Measurements from ENCODE around the gene PITPNM1.

DNA sequence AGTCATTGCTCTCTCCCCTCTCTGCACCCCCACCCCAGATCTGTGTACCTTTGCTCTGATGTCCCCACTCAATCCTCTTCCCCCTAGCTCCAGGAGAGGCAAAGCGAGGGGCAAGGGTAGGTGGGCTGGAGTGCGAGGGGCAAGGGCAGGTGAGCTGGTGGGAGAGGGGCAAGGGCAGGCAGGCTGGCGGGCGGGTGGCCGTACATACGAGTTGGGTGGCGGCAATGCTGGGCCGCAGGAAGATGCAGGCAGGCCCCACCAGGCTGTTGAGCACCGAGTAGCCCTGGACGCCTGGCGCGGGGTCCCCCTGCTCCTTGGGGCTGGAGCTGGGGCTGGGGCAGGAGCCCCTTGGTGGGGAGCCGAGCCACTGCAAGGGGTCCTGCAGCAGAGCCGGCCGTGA is 17.2 kb upstream of the PITPNM1 start:
- TF ChIP-seq CTCF (IDR thresholded peaks at IDR 0.05; ENCODE audit: poor library complexity, severe bottlenecking) (no peak), EP300 (conservative IDR thresholded peaks at IDR 0.05; ENCODE audit: poor library complexity, severe bottlenecking) (no peak)
